IPS-11a (cell line): ENCODE measurements around the gene ZNF777.
"Not testable (repeated sequence)": the region's sequence is repeated elsewhere in the genome, so short reads cannot be mapped to it uniquely, and the experiment has no call there.

ENCODE experiments used
- H3K4me3 ChIP-seq: one replicate; pipeline ENCODE4 v1.5.1; 2013; ENCODE audit warnings: low read depth, low read length, control low read depth

The ZNF777 gene

GRCh38 chr7:149460493-149461277 is at the start of gene ZNF777:
ZNF777 (minus strand) TSS chr7:149461062; CDS start chr7:149456022, 5,040 bp downstream.
- peak within 1 kb of the TSS; percentile 62 for H3K4me3 ChIP-seq

- H3K4me3 ChIP-seq: no peak overlapping the region
Measured at GRCh38 chr7:149510248-149510647, 49.4 kb upstream of the ZNF777 start.

- H3K4me3 ChIP-seq: no peak overlapping the region
Measured at GRCh38 chr7:149509774-149510173, 48.9 kb upstream of the ZNF777 start.

GRCh38 chr7:149505551-149505950 is 44.7 kb upstream of the ZNF777 start:
- no peak overlapping the region for H3K4me3 ChIP-seq

- H3K4me3 ChIP-seq: no peak overlapping the region
Measured at GRCh38 chr7:149501651-149502050, 40.8 kb upstream of the ZNF777 start.

GRCh38 chr7:149500910-149501309 is 40.0 kb upstream of the ZNF777 start:
- no peak overlapping the region for H3K4me3 ChIP-seq

- H3K4me3 ChIP-seq: no peak overlapping the region
Measured at GRCh38 chr7:149500201-149500600, 39.3 kb upstream of the ZNF777 start.

GRCh38 chr7:149498811-149499210 is 37.9 kb upstream of the ZNF777 start:
- H3K4me3 ChIP-seq: no peak overlapping the region

- H3K4me3 ChIP-seq: peak within 1 kb of the TSS; percentile 67
Measured at GRCh38 chr7:149497467-149498261, 36.8 kb upstream of the ZNF777 start, which contains the start of gene ZNF746. ZNF746 (minus strand) TSS chr7:149497809; CDS start chr7:149497536, 273 bp downstream.

GRCh38 chr7:149496642-149497391 is 36.0 kb upstream of the ZNF777 start:
- peak overlapping the region; percentile 67 for H3K4me3 ChIP-seq

- no peak overlapping the region for H3K4me3 ChIP-seq
Measured at GRCh38 chr7:149495785-149496641, 35.2 kb upstream of the ZNF777 start.

GRCh38 chr7:149494738-149495368 is 34.0 kb upstream of the ZNF777 start:
- no peak overlapping the region for H3K4me3 ChIP-seq

GRCh38 chr7:149493975-149494374 is 33.1 kb upstream of the ZNF777 start:
- H3K4me3 ChIP-seq: not testable (repeated sequence)

GRCh38 chr7:149493366-149493765 is 32.5 kb upstream of the ZNF777 start:
- no peak overlapping the region for H3K4me3 ChIP-seq

- no peak overlapping the region for H3K4me3 ChIP-seq
Measured at GRCh38 chr7:149490083-149490760, 29.4 kb upstream of the ZNF777 start.

GRCh38 chr7:149489391-149490024 is 28.6 kb upstream of the ZNF777 start:
- H3K4me3 ChIP-seq: no peak overlapping the region

GRCh38 chr7:149479568-149479967 is 18.7 kb upstream of the ZNF777 start:
- H3K4me3 ChIP-seq: no peak overlapping the region

GRCh38 chr7:149478754-149479153 is 17.9 kb upstream of the ZNF777 start:
- H3K4me3 ChIP-seq: no peak overlapping the region
